PFSK-1 (cell line): Measurements from ENCODE around the gene MC1R.

ENCODE experiments used
- POLR2AphosphoS5 ChIP-seq: IDR thresholded peaks from 2 replicates; pipeline ENCODE4 v1.6.1; 2012; ENCODE audit warnings: low read depth, mild to moderate bottlenecking, control low read depth, low read length, moderate library complexity
- REST ChIP-seq, 2 experiments: IDR thresholded peaks; 2 replicates each; pipeline versions ENCODE4 v1.6.1 to v1.8.0; 2011 to 2012; ENCODE audit warnings: low read depth in 2 of 2, low read length in 2 of 2, control low read depth in 1 of 2, inconsistent platforms in 1 of 2, mild to moderate bottlenecking in 1 of 2, moderate library complexity in 1 of 2; ENCODE audit not compliant: insufficient read depth in 1 of 2
- SIN3A ChIP-seq: IDR thresholded peaks from 2 replicates; pipeline ENCODE4 v1.6.1; 2012; ENCODE audit warnings: mild to moderate bottlenecking, low read length, moderate library complexity, borderline replicate concordance; ENCODE audit not compliant: insufficient read depth
- TAF1 ChIP-seq: IDR thresholded peaks from 2 replicates; pipeline ENCODE4 v1.6.1; 2012; ENCODE audit warnings: low read length, control low read depth, borderline replicate concordance; ENCODE audit not compliant: insufficient read depth

- TF ChIP-seq SIN3A = no peak
- no peak for TF ChIP-seq POLR2AphosphoS5
- TF ChIP-seq REST (IDR thresholded peaks at IDR 0.05; ENCODE audit: insufficient read depth in 1 of 2, low read depth in 2 of 2, low read length in 2 of 2) = no peak
- TF ChIP-seq TAF1 = no peak
These were observed 13.0 kb upstream of the MC1R start for GRCh38 chr16:89905511-89906139.
